Measurements from ENCODE around the gene REXO2. TPM values are rescaled to one million over a fixed set of nuclear protein-coding genes. Genes with fewer than 3 reads are reported as not detected.

Gene REXO2
- total and polyA plus RNA-seq, 2 of the 8 experiments (the other 6 are each of a cell fraction or from before 2014, with no cell fraction given), result 111 to 114 TPM

DNA sequence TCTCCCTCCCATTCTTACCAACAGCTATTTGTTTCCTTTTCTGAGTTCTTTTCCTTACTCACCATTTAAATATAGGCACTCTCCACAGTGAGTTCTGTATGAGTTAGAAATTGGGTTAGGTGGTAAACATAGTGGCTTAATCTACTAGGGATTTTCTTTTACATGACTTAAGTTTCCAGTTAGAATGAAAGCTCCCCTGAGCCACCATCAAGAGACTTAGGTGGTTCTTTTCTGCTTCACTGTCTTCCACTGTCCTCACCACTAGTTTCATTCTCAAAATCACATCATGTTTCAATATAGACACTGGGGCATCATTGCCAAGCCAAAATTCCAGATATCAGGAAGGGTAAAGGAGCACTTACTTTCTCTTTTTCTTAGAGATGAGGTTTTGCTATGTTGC, 9.0 kb upstream of the REXO2 start:
- Histone ChIP-seq H3K4me3 (ENCODE audit: extremely low read depth in 1 of 4, insufficient read depth in 2 of 4, low read depth in 3 of 4, low read length in 4 of 4) (no peak overlapping the region), H3K9ac (replicated peaks in 1 of 4; ENCODE audit: extremely low read depth in 1 of 4, low read depth in 3 of 4, low read length in 3 of 4) (no peak overlapping the region), H3K4ac (replicated peaks; ENCODE audit: insufficient read length, low read depth, low read length) (no peak overlapping the region), H3K27ac (ENCODE audit: low read depth, low read length) (no peak overlapping the region), H2BK12ac (ENCODE audit: low read depth, low read length) (no peak overlapping the region), H2BK5ac (ENCODE audit: low read depth, low read length) (no peak overlapping the region), H3K14ac (ENCODE audit: insufficient read length) (no peak overlapping the region), H4K5ac (ENCODE audit: insufficient read length, low read depth, low read length) (no peak overlapping the region), H4K91ac (replicated peaks; ENCODE audit: insufficient read length, low read length) (no peak overlapping the region), H4K8ac (ENCODE audit: extremely low read depth, insufficient read depth, low read length) (no peak overlapping the region), H3K9me3 (ENCODE audit: insufficient read depth in 2 of 2, low read depth in 1 of 2, low read length in 1 of 2) (no peaks in the 10 kb centered on the region), H3K23me2 (ENCODE audit: low read depth, low read length) (no peaks in the 10 kb centered on the region), H4K20me1 (replicated peaks in 1 of 2; ENCODE audit: control insufficient read depth in 1 of 2, insufficient read depth in 2 of 2, low read length in 2 of 2) (no peaks in the 10 kb centered on the region), H2BK20ac (ENCODE audit: low read length) (no peak overlapping the region), H3K27me3 (replicated peaks in 1 of 4; ENCODE audit: control insufficient read depth in 3 of 4, extremely low read depth in 1 of 4, insufficient read depth in 3 of 4, low read length in 3 of 4) (no peaks in the 10 kb centered on the region), H3K56ac (replicated peaks; ENCODE audit: insufficient read length, low read depth, low read length) (no peak overlapping the region), H2AFZ (ENCODE audit: low read length) (no peak overlapping the region), H3K18ac (ENCODE audit: extremely low read depth, low read length) (no peak overlapping the region), H3K4me2 (ENCODE audit: insufficient read depth in 1 of 2, low read depth in 2 of 2, low read length in 2 of 2) (no peak overlapping the region), H2BK120ac (replicated peaks; ENCODE audit: low read depth, low read length) (no peak overlapping the region), H3K36me3 (ENCODE audit: control insufficient read depth in 2 of 4, insufficient read depth in 4 of 4, low read length in 3 of 4) (no peaks in the 10 kb centered on the region; a peak in 1 of 8 replicates), H3K4me1 (replicated peaks in 1 of 4; ENCODE audit: control insufficient read depth in 3 of 4, insufficient read depth in 4 of 4, low read length in 3 of 4) (peaks cover 0 to 2% (median 0%) of the 10 kb centered on the region in 4 experiments; a peak in 2 of 7 replicates), H2BK15ac (ENCODE audit: low read length) (no peak overlapping the region), H3K23ac (ENCODE audit: insufficient read length) (no peak overlapping the region), H3K79me2 (ENCODE audit: control insufficient read depth in 1 of 2, insufficient read depth in 2 of 2, low read length in 2 of 2) (no peaks in the 10 kb centered on the region), H3K79me1 (ENCODE audit: low read depth, low read length) (no peaks in the 10 kb centered on the region), H2AK5ac (ENCODE audit: low read depth, low read length) (no peak overlapping the region)
- POLR2A ChIA-PET (ENCODE audit: partially characterized antibody), result interaction anchor here (1.2 kb wide), 1 partner anchor 9 kb away, joined by 3 read pairs; the partner anchor contains the start of gene REXO2
- DNase-seq (ENCODE audit: low read depth in 1 of 2, low spot score in 2 of 2), result no peak
- no peak for FAIRE-seq
- CTCF ChIA-PET (ENCODE audit: partially characterized antibody), result interaction anchor here (1.4 to 1.5 kb wide), 2 partner anchors 11 to 534 kb away, joined by 4 to 5 read pairs; no protein-coding TSS in a partner anchor
- TF ChIP-seq NANOG (IDR thresholded peaks at IDR 0.05; ENCODE audit: insufficient read depth, low read depth, low read length, poor library complexity, severe bottlenecking) (no peak), EGR1 (IDR thresholded peaks at IDR 0.05; ENCODE audit: borderline replicate concordance, low read depth, low read length) (no peak), RFX5 (IDR thresholded peaks at IDR 0.05; ENCODE audit: borderline replicate concordance, low read depth, low read length) (no peak), SIRT6 (IDR thresholded peaks at IDR 0.05; ENCODE audit: low read length) (no peak), MAFK (IDR thresholded peaks at IDR 0.05; ENCODE audit: low read depth, low read length) (no peak), SUZ12 (IDR thresholded peaks at IDR 0.05; ENCODE audit: low read length) (no peak), ZNF274 (IDR thresholded peaks at IDR 0.05; ENCODE audit: borderline replicate concordance, extremely low read depth, low read length) (no peak), TCF12 (IDR thresholded peaks at IDR 0.05; ENCODE audit: low read depth, low read length) (no peak), JUN (IDR thresholded peaks at IDR 0.05; ENCODE audit: low read depth, low read length) (no peak), SRF (IDR thresholded peaks at IDR 0.05; ENCODE audit: low read depth, low read length) (no peak), CEBPB (IDR thresholded peaks at IDR 0.05; ENCODE audit: low read depth, low read length) (no peak), NRF1 (IDR thresholded peaks at IDR 0.05; ENCODE audit: low read depth, low read length) (no peak), CBX5 (IDR thresholded peaks at IDR 0.05; ENCODE audit: low read depth, low read length) (no peak), YY1 (IDR thresholded peaks at IDR 0.05; ENCODE audit: low read depth, low read length) (no peak), KDM5A (IDR thresholded peaks at IDR 0.05; ENCODE audit: low read length) (no peak), RNF2 (IDR thresholded peaks at IDR 0.05; ENCODE audit: borderline replicate concordance, low read depth, low read length, missing control alignments, poor library complexity, severe bottlenecking) (no peak)

All from H1 (cell line).